EL (cell line): ENCODE data around the gene TPP2.

ENCODE experiments used
- DNase-seq: peaks from one replicate; pipeline ENCODE4 v3.0.0-alpha.2; 2016

Gene TPP2

GRCh38 chr13:102658660-102659059 is 61.9 kb downstream of the TPP2 start:
- no peak for DNase-seq

- DNase-seq, result no peak
These were observed 62.5 kb downstream of the TPP2 start for GRCh38 chr13:102659168-102659713.

- DNase-seq, result no peak
These were observed 70.2 kb downstream of the TPP2 start for GRCh38 chr13:102667023-102667422.

- no peak for DNase-seq
These were observed 71.1 kb downstream of the TPP2 start for GRCh38 chr13:102667911-102668310.

- DNase-seq, result no peak
These were observed 73.3 kb downstream of the TPP2 start for GRCh38 chr13:102670130-102670529.

- DNase-seq, result no peak
These were observed 78.3 kb downstream of the TPP2 start for GRCh38 chr13:102675115-102675514.

GRCh38 chr13:102677122-102677521 is 80.3 kb downstream of the TPP2 start:
- no peak for DNase-seq

GRCh38 chr13:102678339-102679107 is 81.7 kb downstream of the TPP2 start:
- no peak for DNase-seq

GRCh38 chr13:102679449-102680132 is 82.8 kb downstream of the TPP2 start:
- DNase-seq, result no peak

GRCh38 chr13:102680133-102680717 is 83.4 kb downstream of the TPP2 start:
- DNase-seq, result no peak

GRCh38 chr13:102680842-102681740 is 84.3 kb downstream of the TPP2 start:
- DNase-seq, result peak; percentile 24

- DNase-seq, result no peak
These were observed 85.4 kb downstream of the TPP2 start for GRCh38 chr13:102682211-102682610.

GRCh38 chr13:102682727-102683126 is 85.9 kb downstream of the TPP2 start:
- no peak for DNase-seq

GRCh38 chr13:102683637-102684036 is 86.9 kb downstream of the TPP2 start:
- DNase-seq, result no peak

- no peak for DNase-seq
These were observed 89.2 kb downstream of the TPP2 start for GRCh38 chr13:102686024-102686423.

- DNase-seq, result no peak
These were observed 90.7 kb downstream of the TPP2 start for GRCh38 chr13:102687520-102687919.

GRCh38 chr13:102688306-102688973 is 91.7 kb downstream of the TPP2 start:
- no peak for DNase-seq

GRCh38 chr13:102690883-102691282 is 94.1 kb downstream of the TPP2 start:
- DNase-seq, result no peak

GRCh38 chr13:102692491-102692826 is 95.7 kb downstream of the TPP2 start:
- DNase-seq, result no peak

- DNase-seq, result no peak
These were observed 96.5 kb downstream of the TPP2 start for GRCh38 chr13:102693250-102693649.

GRCh38 chr13:102693776-102694175 is 97.0 kb downstream of the TPP2 start:
- peak; percentile 21 for DNase-seq

GRCh38 chr13:102694937-102695336 is 98.2 kb downstream of the TPP2 start, which contains the start of gene METTL21C:
Gene METTL21C (minus strand): TSS chr13:102695044. CDS start chr13:102694498, 546 bp downstream.
- no peak for DNase-seq
